ENCODE data around the gene ZNF8.
"Not testable (repeated sequence)": the region's sequence is repeated elsewhere in the genome, so short reads cannot be mapped to it uniquely, and the experiment has no call there.

Gene ZNF8

DNA sequence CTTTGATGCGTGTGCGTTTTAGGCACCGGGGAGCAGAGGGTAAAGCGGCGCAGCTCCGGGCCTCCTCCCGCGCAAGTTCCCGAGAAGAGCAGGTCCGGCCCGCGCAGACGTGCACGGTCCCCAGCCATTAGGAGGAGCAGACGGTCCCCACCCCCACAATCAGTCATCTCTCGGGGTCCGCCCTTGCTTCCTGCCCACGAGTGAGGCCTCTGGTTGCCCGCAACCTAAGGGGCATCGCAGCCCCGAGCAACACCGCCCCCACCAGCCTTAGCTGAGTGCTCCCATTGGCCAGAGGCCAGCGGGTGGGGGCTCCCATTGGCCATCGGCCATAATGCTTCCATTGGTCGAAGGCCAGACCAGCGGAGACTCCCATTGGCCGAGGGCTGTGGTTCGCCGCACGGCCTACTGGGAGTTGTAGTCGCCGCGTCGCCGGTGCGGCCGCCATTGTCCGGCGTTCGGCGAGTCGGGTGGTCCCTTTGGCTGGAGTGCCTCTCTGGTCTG is at the start of gene ZNF8:
ZNF8 (plus strand) TSS at position 415 of the 501 bp plus-strand sequence. CDS start 127 bp downstream, outside the sequence.
- peak; percentile 99 for DNase-seq (ENCODE audit: low spot score)

GRCh38 chr19:58229255-58229639 is 49.5 kb upstream of the ZNF8 start:
- DNase-seq (ENCODE audit: low spot score): peak; percentile 26

DNA sequence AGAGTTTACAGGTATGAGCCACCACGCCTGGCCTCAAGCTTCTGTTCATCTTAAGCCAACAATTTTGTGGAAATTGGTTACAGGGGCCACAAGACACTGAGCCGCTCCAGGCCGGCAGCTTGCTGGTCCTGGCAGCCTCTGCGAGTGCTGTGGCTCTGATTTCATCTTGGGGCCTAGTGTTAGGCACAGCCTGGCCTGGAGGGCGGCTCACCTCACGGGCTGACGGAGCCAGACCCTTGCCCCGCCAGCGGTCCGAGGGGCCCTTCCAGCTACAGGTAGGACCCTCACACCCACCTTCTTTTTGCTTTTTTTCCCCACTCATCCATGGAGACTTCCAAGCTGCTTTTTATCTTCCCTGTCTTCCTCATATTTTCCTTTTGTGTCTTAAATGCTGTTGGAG is 41.4 kb upstream of the ZNF8 start:
- DNase-seq (ENCODE audit: low spot score): no peak

DNA sequence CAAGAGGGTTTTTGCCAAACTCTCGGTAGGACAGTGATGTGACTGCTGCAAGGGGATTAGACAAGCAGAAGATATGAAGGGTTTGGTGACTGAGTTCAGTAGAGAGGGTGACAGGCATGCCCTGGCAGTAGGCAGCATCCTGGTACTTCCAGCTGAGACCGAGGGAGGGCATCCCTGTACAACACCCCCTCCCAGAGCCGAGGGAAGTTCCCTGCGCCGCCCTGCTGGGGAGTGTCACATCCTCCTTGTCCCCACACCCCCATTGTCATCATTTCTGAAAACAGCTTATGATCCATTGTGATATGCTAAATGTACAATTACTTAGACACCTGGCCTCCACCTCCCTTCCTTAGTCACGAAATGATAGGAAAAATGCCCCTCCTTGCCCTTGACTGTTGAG is 35.4 kb upstream of the ZNF8 start:
- no peak for DNase-seq (ENCODE audit: low spot score)

- no peak for DNase-seq (ENCODE audit: low spot score)
Measured at GRCh38 chr19:58248886-58249285, 29.9 kb upstream of the ZNF8 start.

- DNase-seq (ENCODE audit: low spot score): no peak
Measured at GRCh38 chr19:58252102-58252685, 26.6 kb upstream of the ZNF8 start.

DNA sequence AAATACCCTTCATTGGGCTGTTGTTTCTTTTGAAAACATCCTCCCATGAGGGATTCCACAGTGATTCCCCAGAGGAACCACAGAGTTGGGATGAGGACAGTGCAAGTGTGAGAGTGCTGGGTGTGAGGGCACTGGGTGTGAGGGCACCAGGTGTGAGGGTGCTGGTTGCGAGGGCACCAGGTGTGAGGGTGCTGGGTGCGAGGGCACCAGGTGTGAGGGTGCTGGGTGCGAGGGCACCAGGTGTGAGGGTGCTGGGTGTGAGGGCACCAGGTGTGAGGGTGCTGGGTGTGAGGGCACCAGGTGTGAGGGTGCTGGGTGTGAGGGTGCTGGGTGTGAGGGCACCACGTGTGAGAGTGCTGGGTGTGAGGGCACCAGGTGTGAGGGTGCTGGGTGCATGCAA is 20.5 kb upstream of the ZNF8 start:
- DNase-seq (ENCODE audit: low spot score): not testable (repeated sequence)

DNA sequence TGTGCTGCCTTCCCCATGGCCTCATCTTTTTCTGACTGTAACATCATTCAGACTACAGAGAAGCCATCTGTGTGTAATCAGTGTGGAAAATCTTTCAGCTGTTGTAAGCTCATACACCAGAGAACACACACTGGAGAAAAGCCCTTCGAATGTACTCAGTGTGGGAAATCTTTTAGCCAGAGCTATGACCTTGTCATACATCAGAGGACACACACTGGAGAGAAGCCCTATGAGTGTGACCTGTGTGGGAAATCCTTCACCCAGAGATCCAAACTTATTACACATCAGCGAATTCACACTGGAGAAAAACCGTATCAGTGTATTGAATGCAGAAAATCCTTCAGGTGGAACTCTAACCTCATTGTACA is 17.2 kb upstream of the ZNF8 start:
- no peak for DNase-seq (ENCODE audit: low spot score)

DNA sequence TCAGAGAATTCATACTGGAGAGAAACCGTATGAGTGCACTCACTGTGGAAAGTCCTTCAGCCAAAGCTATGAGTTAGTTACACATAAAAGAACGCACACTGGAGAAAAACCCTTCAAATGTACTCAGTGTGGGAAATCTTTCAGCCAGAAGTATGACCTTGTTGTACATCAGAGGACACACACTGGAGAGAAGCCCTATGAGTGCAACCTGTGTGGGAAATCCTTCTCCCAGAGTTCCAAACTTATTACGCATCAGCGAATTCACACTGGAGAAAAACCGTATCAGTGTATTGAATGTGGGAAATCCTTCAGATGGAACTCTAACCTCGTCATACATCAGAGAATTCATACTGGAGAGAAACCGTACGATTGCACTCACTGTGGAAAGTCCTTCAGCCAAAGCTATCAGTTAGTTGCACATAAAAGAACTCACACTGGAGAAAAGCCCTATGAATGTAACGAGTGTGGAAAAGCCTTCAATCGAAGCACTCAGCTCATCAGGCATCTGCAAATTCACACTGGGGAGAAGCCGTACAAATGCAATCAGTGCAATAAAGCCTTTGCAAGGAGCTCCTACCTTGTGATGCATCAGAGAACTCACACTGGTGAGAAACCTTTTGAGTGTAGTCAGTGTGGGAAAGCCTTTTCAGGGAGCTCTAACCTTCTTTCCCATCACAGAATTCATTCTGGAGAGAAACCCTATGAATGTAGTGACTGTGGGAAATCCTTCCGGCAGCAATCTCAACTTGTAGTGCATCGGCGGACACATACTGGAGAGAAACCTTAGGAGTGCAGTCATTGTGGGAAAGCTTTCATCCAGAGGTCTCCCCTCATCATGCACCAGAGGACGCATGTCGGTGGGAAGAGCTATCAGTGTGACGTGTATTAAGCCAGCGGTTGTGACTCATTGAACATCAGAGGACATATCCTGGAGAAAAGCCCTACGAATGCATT is 16.5 kb upstream of the ZNF8 start:
- no peak for DNase-seq (ENCODE audit: low spot score)

DNA sequence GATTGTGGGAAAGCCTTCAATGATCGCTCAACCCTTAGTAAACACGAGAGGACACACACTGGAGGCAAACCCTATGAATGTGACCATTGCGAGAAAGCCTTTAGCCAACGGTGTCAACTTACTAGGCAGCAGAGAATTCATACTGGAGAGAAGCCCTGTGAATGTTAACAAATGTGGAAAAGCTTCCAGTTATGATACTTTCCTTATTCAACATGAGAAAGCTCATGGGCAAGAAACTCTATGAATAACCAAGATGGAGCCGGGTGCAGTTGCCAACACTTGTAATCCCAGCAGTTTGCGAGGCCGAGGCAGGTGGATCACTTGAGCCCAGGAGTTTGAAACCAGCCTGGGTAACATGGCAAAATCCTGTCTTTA is 15.8 kb upstream of the ZNF8 start:
- DNase-seq (ENCODE audit: low spot score): no peak

DNA sequence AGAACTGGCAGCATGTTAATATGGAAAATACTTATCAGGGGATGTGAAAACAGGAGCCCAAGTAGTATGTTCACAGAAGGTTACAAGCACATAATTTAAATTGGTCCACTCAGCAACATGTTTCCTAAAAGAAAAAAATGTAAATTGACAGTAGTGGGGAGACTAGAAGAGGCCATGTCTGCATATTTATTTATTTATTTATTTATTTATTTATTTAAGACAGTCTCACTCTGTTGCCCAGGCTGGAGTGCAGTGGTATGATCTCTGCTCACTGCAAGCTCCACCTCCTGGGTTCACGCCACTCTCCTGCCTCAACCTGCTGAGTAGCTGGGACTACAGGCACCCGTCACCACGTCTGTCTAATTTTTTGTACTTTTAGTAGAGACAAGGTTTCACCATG is 13.7 kb upstream of the ZNF8 start:
- DNase-seq (ENCODE audit: low spot score): no peak

DNA sequence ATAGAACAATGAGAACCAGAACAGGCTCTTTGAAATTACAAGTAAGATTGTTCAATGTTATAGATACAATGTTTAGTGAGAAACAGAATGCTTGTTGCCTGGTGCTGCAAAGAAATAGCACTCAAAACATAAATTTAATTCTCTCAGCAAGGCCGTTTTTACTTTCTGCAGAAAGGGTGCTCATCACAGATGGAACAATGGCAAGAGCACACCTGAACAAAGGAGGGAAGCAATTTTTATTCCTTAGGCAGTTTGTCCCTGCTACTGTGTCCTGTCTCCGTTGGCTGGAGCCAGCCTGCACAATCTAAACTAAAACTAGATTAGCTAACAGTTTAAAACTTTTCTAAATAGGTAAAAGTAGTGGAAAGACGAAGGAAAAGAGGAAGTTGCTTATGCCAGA is 10.4 kb upstream of the ZNF8 start:
- no peak for DNase-seq (ENCODE audit: low spot score)

DNA sequence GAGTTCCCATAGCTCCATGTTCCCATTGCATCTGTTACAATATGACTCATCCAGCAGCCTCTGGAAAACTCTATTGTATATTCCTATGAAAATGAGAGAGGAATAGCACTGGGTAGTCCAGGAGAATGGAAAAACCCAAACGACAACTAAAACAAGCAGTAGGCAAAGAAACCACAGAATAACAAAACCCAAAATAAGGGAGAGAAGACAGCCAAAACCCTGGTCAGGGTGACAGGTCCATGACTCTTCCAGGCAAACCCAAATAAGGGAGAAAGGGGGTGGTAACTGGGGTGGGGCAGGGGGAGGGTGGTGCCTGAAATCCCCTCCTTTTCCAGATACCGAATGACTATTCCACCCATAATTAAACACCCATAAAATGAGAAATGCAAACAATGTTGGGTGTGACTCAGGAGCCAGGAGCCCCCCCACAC is 4.0 kb upstream of the ZNF8 start:
- DNase-seq (ENCODE audit: low spot score): no peak

- DNase-seq (ENCODE audit: low spot score): no peak
Measured at GRCh38 chr19:58275564-58275963, 3.2 kb upstream of the ZNF8 start.

- no peak for DNase-seq (ENCODE audit: low spot score)
Measured at GRCh38 chr19:58277197-58277596, 1.6 kb upstream of the ZNF8 start.

GRCh38 chr19:58277748-58278540 is 811 bp upstream of the ZNF8 start:
- peak; percentile 8 for DNase-seq (ENCODE audit: low spot score)

DNA sequence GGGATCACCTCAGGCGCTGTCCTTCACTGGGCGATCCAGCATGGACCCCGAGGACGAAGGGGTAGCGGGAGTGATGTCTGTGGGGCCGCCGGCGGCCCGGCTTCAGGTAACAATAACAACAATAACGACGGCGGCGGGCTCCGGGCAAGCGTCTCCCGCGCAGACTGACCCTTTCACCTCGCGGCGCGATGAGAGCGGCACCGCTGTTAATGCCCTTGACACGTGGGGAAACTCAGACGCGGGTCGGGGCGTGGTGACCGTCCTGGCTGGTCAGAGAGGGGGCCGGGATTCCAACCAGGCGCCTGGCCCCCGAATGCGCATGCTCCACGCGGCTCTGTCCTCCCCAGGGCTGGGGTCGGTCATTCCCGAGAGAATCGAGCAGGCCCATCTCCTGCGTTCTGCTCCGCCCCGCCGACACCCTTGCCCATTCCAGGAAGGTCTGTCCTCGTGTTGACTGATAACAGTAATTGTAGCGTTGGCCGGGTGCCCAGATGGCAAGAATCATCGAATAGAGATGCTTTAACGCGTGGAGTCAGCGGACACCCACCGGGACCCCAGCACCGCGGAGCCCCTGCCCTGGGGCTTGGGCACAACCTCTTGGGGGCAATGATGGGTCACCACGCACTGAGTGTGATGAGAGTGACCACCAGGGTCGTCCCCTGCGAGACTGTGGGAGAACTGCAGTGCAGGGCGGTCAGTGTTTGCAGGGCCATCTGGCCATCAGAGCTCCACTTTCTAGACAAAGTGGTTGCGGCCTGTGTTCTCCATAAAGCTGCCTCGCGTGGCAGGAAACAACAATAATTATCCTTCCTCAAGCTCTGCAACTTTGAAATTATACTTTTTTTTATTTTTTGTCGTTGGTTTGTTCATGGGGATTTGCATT is 528 bp downstream of the ZNF8 start:
- peak; percentile 78 for DNase-seq (ENCODE audit: low spot score)

GRCh38 chr19:58279925-58280316 is 1.2 kb downstream of the ZNF8 start:
- DNase-seq (ENCODE audit: low spot score): no peak

- no peak for DNase-seq (ENCODE audit: low spot score)
Measured at GRCh38 chr19:58284199-58284598, 5.4 kb downstream of the ZNF8 start.

GRCh38 chr19:58291943-58292342 is 13.2 kb downstream of the ZNF8 start:
- no peak for DNase-seq (ENCODE audit: low spot score)

DNA sequence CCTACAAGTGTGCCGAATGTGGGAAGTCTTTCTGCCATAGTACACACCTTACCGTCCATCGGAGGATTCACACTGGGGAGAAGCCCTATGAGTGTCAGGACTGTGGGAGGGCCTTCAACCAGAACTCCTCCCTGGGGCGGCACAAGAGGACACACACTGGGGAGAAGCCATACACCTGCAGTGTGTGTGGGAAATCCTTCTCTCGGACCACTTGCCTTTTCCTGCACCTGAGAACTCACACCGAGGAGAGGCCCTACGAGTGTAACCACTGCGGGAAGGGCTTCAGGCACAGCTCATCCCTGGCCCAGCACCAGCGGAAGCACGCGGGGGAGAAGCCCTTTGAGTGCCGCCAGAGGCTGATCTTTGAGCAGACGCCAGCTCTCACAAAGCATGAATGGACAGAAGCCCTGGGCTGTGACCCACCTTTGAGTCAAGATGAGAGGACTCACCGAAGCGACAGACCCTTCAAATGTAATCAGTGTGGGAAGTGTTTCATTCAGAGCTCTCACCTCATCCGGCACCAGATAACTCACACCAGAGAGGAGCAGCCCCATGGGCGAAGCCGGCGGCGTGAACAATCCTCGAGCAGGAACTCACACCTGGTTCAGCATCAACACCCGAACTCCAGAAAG is 16.1 kb downstream of the ZNF8 start:
- DNase-seq (ENCODE audit: low spot score): no peak
